Sigmoid colon (tissue), 4 donors: ENCODE data around the gene LYPLAL1.

ENCODE experiments used
- CTCF ChIP-seq, 4 experiments: fragments of 450-650 bp in 3 of 4; fragments of 200-600 bp in 1 of 4; IDR thresholded peaks; one replicate each; pipeline ENCODE4 v1.5.1; 2016 to 2019; ENCODE audit warnings: antibody characterized with exemption in 4 of 4, mild to moderate bottlenecking in 3 of 4, moderate library complexity in 2 of 4
- POLR2A ChIP-seq, 2 donors: fragments of 450-650 bp; IDR thresholded peaks; one replicate each; pipeline ENCODE4 v1.6.1; 2016; ENCODE audit warnings: antibody characterized with exemption in 2 of 2, mild to moderate bottlenecking in 2 of 2, moderate library complexity in 2 of 2
- POLR2AphosphoS5 ChIP-seq, 4 donors: sonication (generic); formaldehyde crosslinking; IDR thresholded peaks; one replicate each; pipeline ENCODE4 v1.6.1; 2017; ENCODE audit warnings: antibody characterized with exemption in 4 of 4

GRCh38 chr1:219125342-219125741 is 48.3 kb upstream of the LYPLAL1 start:
- TF ChIP-seq CTCF (IDR thresholded peaks at IDR 0.05) = no peak
- TF ChIP-seq POLR2AphosphoS5 (IDR thresholded peaks at IDR 0.05) = no peak
- TF ChIP-seq POLR2A (IDR thresholded peaks at IDR 0.05) = no peak
